ENCODE results near the gene ATXN7L1.
"Not testable (repeated sequence)": the region's sequence is repeated elsewhere in the genome, so short reads cannot be mapped to it uniquely, and the experiment has no call there.

Gene ATXN7L1

DNA sequence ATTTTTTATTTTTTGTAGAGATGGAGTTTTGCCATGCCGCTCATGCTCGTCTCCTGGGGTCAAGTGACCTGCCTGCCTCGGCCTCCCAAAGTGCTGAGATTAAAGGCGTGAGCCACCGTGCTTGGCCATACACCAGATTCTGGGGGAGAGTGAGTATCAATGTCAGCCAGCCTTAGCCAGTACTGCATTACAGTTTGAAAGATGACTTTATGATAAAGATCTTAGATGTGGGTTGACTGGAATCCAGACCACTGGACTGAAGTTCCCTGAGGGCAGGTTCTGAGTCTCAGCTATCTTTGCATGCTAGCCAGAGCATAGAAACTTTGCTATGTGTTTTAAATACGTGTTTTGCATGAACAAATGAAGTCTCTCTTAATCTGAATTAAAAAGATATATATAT is 177.9 kb downstream of the ATXN7L1 start:
- Histone ChIP-seq H3K9me2 (replicated peaks; ENCODE audit: insufficient read depth, low read length) (no peaks in the 10 kb centered on the region), H3K27ac (ENCODE audit: low read length) (no peak overlapping the region), H2AFZ (ENCODE audit: low read length) (no peak overlapping the region), H3K4me2 (ENCODE audit: low read depth, low read length) (no peak overlapping the region), H3K4me3 (ENCODE audit: low read length) (no peak overlapping the region), H3K79me2 (ENCODE audit: low read length) (no peaks in the 10 kb centered on the region), H3K4me1 (ENCODE audit: low read length) (no peaks in the 10 kb centered on the region), H4K20me1 (ENCODE audit: insufficient read depth, low read length) (no peaks in the 10 kb centered on the region), H3K27me3 (replicated peaks; ENCODE audit: insufficient read depth, low read length) (no peaks in the 10 kb centered on the region), H3F3A (ENCODE audit: insufficient read depth, low read length) (no peaks in the 10 kb centered on the region), H3K9ac (ENCODE audit: low read length) (no peak overlapping the region), H3K36me3 (replicated peaks; ENCODE audit: insufficient read depth, low read length) (no peaks in the 10 kb centered on the region), H3K9me3 (replicated peaks; ENCODE audit: insufficient read depth, low read length) (no peaks in the 10 kb centered on the region)
- DNase-seq, result no peak
- TF ChIP-seq EZH2 (optimal IDR thresholded peaks at IDR 0.05; ENCODE audit: low read depth, low read length) (no peak), EZH2phosphoT487 (IDR thresholded peaks at IDR 0.05; ENCODE audit: low read length) (no peak)
- TF ChIP-seq, protein P1, sequence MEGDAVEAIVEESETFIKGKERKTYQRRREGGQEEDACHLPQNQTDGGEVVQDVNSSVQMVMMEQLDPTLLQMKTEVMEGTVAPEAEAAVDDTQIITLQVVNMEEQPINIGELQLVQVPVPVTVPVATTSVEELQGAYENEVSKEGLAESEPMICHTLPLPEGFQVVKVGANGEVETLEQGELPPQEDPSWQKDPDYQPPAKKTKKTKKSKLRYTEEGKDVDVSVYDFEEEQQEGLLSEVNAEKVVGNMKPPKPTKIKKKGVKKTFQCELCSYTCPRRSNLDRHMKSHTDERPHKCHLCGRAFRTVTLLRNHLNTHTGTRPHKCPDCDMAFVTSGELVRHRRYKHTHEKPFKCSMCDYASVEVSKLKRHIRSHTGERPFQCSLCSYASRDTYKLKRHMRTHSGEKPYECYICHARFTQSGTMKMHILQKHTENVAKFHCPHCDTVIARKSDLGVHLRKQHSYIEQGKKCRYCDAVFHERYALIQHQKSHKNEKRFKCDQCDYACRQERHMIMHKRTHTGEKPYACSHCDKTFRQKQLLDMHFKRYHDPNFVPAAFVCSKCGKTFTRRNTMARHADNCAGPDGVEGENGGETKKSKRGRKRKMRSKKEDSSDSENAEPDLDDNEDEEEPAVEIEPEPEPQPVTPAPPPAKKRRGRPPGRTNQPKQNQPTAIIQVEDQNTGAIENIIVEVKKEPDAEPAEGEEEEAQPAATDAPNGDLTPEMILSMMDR (IDR thresholded peaks at IDR 0.05; ENCODE audit: low read length), result no peak

DNA sequence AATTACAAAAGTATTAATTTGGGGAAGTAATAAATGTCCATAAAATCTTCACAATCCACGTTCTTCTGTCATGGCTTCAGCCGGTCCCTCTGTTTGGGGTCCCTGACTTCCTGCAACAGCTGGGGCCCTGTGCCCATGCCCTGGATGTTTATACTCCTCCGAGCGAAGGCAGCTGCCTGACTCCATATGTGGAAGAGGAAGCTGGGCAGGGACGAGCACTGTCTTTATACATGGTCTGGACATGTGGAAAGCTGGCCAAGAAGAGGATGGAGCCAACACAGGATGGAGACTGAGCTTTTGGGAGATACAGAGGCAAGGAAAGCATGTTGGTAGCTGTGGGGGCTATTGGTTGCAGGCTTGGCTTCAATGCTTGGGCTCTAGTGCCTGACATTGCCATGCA is 178.6 kb downstream of the ATXN7L1 start:
- no peaks in the 10 kb centered on the region for H3K4me1 ChIP-seq (ENCODE audit: low read length)
- H3K27me3 ChIP-seq (replicated peaks; ENCODE audit: insufficient read depth, low read length), result no peaks in the 10 kb centered on the region
- no peaks in the 10 kb centered on the region for H3K9me2 ChIP-seq (replicated peaks; ENCODE audit: insufficient read depth, low read length)
- no peaks in the 10 kb centered on the region for H3K9me3 ChIP-seq (replicated peaks; ENCODE audit: insufficient read depth, low read length)
- no peaks in the 10 kb centered on the region for H4K20me1 ChIP-seq (ENCODE audit: insufficient read depth, low read length)
- no peak overlapping the region for H2AFZ ChIP-seq (ENCODE audit: low read length)
- no peak for DNase-seq
- no peaks in the 10 kb centered on the region for H3K79me2 ChIP-seq (ENCODE audit: low read length)
- no peak overlapping the region for H3K9ac ChIP-seq (ENCODE audit: low read length)
- H3K4me2 ChIP-seq (ENCODE audit: low read depth, low read length), result no peak overlapping the region
- H3K4me3 ChIP-seq (ENCODE audit: low read length), result no peak overlapping the region
- no peak overlapping the region for H3K27ac ChIP-seq (ENCODE audit: low read length)
- TF ChIP-seq, protein P1 (IDR thresholded peaks at IDR 0.05; ENCODE audit: low read length), result no peak
- TF ChIP-seq EZH2 (optimal IDR thresholded peaks at IDR 0.05; ENCODE audit: low read depth, low read length) (no peak), EZH2phosphoT487 (IDR thresholded peaks at IDR 0.05; ENCODE audit: low read length) (no peak)
- H3K36me3 ChIP-seq (replicated peaks; ENCODE audit: insufficient read depth, low read length), result no peaks in the 10 kb centered on the region
- no peaks in the 10 kb centered on the region for H3F3A ChIP-seq (ENCODE audit: insufficient read depth, low read length)

DNA sequence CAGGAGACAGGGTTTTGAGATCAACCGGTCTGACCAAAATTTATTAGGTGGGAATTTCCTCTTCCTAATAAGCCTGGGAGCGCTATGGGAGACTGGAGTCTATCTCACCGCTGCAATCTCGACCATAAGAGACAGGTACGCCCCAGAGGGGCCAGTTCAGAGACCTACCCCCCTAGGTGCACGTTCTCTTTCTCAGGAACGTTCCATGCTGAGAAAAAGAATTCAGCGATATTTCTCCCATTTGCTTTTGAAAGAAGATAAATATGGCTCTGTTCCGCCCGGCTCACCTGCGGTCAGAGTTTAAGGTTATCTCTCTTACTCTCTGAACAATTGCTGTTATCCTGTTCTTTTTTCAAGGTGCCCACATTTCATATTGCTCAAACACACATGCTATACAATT is 179.2 kb downstream of the ATXN7L1 start:
- not testable (repeated sequence) for H3K9me2 ChIP-seq (replicated peaks; ENCODE audit: insufficient read depth, low read length); H3K27ac ChIP-seq (ENCODE audit: low read length); H3K27me3 ChIP-seq (replicated peaks; ENCODE audit: insufficient read depth, low read length); H2AFZ ChIP-seq (ENCODE audit: low read length); DNase-seq; H3F3A ChIP-seq (ENCODE audit: insufficient read depth, low read length); H3K79me2 ChIP-seq (ENCODE audit: low read length); H4K20me1 ChIP-seq (ENCODE audit: insufficient read depth, low read length); H3K4me1 ChIP-seq (ENCODE audit: low read length); H3K9ac ChIP-seq (ENCODE audit: low read length); H3K9me3 ChIP-seq (replicated peaks; ENCODE audit: insufficient read depth, low read length); H3K36me3 ChIP-seq (replicated peaks; ENCODE audit: insufficient read depth, low read length); H3K4me3 ChIP-seq (ENCODE audit: low read length); H3K4me2 ChIP-seq (ENCODE audit: low read depth, low read length)

DNA sequence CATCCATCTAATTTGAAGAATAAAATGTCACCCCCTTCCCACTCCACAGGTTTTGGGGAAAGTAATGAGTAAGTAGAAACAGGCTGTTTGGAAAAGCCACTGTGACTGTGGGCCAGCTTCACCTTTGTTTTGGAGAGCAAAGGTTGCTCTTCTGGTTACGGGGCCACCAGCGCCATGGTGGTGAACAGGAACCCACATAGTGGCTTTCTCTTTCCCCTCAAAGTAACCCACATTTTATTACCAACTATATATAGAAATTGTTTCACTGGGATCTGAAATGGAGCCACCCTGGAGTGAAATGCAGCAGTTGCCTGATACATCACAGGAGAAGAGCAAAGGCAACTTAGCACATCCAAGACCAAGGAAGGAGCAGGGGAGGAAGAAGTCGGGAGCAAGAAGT is 182.8 kb downstream of the ATXN7L1 start:
- no peak overlapping the region for H3K4me3 ChIP-seq (ENCODE audit: low read length)
- no peak overlapping the region for H3K4me2 ChIP-seq (ENCODE audit: low read depth, low read length)
- H3F3A ChIP-seq (ENCODE audit: insufficient read depth, low read length), result no peaks in the 10 kb centered on the region
- no peak overlapping the region for H3K27ac ChIP-seq (ENCODE audit: low read length)
- no peak for DNase-seq
- H3K36me3 ChIP-seq (replicated peaks; ENCODE audit: insufficient read depth, low read length), result no peaks in the 10 kb centered on the region
- H3K4me1 ChIP-seq (ENCODE audit: low read length), result no peaks in the 10 kb centered on the region
- no peak overlapping the region for H3K9ac ChIP-seq (ENCODE audit: low read length)
- no peaks in the 10 kb centered on the region for H3K9me3 ChIP-seq (replicated peaks; ENCODE audit: insufficient read depth, low read length)
- no peaks in the 10 kb centered on the region for H3K27me3 ChIP-seq (replicated peaks; ENCODE audit: insufficient read depth, low read length)
- no peaks in the 10 kb centered on the region for H3K9me2 ChIP-seq (replicated peaks; ENCODE audit: insufficient read depth, low read length)
- H2AFZ ChIP-seq (ENCODE audit: low read length), result no peak overlapping the region
- TF ChIP-seq, protein P1 (IDR thresholded peaks at IDR 0.05; ENCODE audit: low read length), result no peak
- TF ChIP-seq EZH2phosphoT487 (IDR thresholded peaks at IDR 0.05; ENCODE audit: low read length) (no peak), EZH2 (optimal IDR thresholded peaks at IDR 0.05; ENCODE audit: low read depth, low read length) (no peak)
- H3K79me2 ChIP-seq (ENCODE audit: low read length), result no peaks in the 10 kb centered on the region
- no peaks in the 10 kb centered on the region for H4K20me1 ChIP-seq (ENCODE audit: insufficient read depth, low read length)

All from MM.1S (cell line).